HG03457 (cell line): Measurements from ENCODE around the gene SHISAL2A.

Experiments used
- ATAC-seq: cut with Tn5 transposase; IDR thresholded peaks from one replicate; pipeline ENCODE4 v1.9.1; 2021; ENCODE audit warnings: moderate number of reproducible peaks; ENCODE audit not compliant: unreplicated experiment

SHISAL2A gene

DNA sequence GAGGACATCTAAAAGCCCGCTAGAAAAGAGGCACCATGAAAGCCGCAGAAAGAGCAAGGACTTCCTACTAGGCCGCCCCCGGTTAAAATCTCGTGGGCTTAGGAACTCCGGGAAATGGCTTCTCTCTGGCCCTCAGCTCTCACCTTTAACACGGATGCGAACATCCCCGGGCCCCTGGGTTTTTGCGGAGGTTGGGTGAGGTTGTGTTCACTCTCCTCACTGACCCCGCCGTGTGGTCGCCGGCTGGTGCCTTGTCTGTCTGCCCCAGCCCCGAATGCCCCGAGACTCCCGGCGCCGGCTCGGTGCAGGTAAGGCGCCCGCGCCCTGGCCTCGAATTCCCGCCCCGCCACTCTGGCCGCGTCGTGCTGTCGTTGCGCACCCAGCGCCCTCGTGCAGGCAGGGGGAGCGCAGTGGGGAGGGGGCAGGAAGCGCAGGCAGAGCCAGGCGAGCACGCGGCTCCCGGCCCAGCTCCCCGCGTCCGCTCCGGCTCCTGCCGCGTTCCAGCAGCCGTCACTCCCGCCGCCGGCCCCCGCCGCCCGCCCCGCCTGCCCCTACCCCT, at the start of gene SHISAL2A:
TSS of gene SHISAL2A (plus strand) at position 437 of the 559 bp plus-strand sequence. CDS start 326 bp downstream, outside the sequence.
- ATAC-seq = no peak

DNA sequence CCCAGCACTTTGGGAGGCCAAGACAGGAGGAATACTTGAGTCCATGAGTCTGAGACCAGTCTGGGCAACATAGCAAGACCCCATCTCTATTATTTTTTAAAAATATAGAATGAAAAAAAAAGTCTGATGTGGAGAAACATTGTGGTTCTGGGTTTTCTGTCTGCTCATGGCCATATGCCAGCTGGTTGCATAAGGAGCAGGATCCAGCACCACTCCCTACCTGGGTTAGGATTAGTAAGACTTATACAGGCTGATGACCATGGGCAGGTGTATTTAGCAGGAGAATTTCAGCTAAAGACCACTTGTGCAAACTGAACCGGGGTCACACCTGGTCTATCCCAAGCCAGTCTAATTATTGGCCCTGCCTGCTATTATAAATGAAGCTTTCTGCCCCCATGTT, 47.5 kb upstream of the SHISAL2A start:
- ATAC-seq = no peak

DNA sequence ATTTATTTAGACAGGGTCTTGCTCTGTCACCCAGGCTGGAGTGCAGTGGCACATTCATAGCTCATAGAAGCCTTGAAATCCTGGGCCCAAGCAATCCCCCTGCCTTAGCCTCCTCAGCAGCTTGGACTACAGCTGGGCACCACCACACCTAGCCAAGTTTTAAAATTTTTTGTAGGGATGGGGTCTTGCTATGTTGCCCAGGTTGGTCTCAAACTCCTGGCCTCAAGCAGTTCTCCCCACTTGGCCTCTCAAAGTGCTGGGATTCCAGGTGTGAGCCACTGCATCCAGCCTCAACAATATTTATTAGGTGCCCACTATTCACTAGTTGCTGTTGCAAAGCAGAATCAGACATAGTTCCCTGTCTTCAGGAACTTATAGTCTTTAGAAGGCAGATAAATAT, 44.9 kb upstream of the SHISAL2A start:
- no peak for ATAC-seq

GRCh38 chr1:52588535-52588934, 44.4 kb upstream of the SHISAL2A start:
- ATAC-seq = no peak

- no peak for ATAC-seq
Measured at GRCh38 chr1:52590266-52590665, 42.7 kb upstream of the SHISAL2A start.

DNA sequence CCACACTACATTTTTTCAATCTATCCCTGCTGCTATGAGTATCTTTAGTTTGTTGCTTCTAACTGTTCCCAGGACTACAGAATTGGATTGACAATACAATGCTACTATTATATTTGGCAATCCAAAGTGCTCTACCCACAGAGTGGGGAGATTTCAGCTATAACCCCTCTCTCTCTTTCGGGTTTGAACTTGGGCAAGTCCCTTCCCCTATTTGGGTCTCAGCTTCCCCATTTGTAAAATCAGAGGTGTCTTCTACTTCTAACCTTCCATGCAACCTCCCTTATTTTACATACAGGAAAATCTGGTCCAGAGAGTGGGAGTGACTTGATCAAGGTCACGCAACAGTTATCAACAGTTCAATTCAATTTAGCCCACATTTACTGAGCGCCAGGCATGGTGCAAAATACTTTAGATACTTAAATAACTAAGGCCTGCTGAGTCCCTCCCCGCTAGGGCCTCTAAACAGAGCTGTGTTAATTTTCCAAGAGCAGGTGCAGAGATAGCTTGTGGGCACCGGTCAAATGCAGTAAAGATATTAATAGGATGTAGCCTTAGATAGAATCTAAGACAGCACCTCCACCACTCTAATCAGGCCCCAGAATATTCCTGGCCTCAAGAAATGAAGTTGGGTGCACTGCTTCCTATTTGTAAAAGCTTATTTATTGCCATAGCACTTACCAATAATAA, 40.2 kb upstream of the SHISAL2A start:
- ATAC-seq = no peak

DNA sequence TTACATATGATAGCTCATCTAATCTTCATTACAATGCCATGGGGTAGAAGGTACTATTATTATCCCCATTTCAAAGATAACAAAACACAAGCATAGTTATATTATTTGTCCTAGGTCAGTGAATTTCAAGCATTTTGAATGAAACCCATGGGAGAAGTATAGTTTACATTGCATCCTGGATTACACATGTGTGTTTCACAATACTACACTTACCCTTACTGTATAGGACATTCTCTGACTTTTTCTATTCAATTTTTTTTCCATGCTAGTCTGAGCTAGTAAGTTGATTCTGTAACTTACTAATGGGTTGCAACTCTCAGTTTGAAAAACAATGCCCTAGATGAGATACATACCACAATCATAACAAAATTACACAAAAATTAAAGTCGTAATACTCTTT, 39.5 kb upstream of the SHISAL2A start:
- no peak for ATAC-seq

DNA sequence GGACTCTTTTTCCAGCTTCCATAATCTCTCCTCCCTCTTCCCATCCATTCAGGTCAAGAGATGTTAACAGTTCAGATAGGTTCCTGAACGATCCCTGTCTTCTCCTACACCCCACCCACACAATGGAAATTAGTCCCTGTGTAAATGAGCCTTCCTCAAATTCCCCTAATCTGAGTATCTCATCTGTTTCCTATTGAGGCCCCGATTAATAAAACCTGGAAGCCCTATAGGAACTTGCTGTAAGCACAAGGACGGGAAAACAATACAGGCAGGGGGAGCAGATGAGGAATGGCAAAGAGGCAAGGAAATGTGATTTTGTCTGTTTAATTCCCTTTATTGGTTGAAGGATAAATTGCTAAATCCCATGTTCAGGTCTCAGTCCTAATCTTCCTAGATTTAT, 37.9 kb upstream of the SHISAL2A start:
- ATAC-seq = no peak

- no peak for ATAC-seq
Measured at GRCh38 chr1:52597912-52598311, 35.1 kb upstream of the SHISAL2A start.

DNA sequence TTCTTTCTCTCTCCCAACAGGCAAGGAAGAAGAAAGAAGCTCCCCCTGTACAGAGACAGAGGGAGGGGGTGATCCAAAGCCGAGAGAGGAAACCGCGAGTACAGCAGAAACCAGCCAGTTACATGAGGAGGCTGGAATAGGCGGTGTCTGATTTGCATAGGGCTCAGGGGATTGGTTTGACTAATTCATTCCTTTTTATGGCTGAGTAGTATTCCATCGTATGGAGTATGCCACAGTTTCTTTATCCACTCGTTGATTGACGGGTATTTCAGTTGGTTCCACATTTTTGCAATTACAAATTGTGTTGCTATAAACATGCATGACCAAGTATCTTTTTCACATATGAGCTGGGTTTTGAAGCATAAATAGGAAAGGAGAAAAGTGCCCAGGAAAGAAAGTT, 34.2 kb upstream of the SHISAL2A start:
- no peak for ATAC-seq

GRCh38 chr1:52599236-52599635, 33.7 kb upstream of the SHISAL2A start:
- ATAC-seq = no peak

DNA sequence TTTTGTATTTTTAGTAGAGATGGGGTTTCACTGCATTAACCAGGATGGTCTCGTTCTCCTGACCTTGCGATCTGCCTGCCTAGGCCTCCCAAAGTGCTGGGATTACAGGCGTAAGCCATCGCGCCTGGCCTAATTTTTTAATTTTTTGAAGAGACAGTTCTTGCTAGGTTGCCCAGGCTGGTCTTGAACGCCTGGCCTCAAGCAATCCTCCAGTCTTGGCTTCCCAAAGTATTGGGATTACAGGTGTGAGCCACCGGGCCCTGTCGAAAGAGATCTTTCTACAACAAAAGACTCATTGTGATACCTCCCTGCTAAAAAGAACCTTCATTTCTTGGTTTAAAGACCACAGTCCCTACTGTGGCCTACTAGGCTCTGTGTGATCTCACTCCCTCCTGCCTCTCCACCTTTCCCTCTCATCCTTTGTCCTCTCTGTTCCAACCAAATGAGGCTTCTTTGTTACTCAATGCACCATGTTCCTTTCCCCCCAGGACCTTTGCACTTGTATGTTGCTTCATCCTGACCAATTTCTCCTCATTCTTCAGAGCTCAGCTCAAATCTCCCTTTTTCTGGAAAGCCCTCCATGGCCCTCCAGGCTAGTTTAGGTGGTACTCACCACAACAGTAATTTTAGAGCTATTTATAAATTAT, 32.3 kb upstream of the SHISAL2A start:
- no peak for ATAC-seq

DNA sequence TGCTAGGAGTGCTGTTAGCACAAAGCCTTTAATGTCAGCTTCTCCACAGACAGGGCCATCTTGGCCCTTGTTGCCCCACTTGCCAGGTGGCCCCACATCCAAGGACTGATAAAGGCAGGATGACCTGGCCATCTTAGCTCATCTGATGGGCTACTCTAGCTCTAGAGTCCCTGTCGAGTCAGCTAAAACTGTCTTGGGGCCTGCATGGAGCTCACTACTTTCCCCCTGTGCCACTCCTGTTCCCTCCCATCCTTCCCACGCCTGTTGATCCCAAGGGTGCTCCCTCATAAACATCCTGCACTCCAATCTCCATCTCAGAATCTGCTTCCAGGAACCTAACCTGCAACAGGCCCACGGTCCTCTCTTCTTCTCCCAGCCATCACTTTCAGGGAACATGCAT, 31.4 kb upstream of the SHISAL2A start:
- ATAC-seq = no peak

- ATAC-seq = no peak
Measured at GRCh38 chr1:52601991-52602855, 30.7 kb upstream of the SHISAL2A start, which contains the start of gene GPX7. GPX7 (plus strand) TSS chr1:52602371; CDS start chr1:52602410, 39 bp downstream.

DNA sequence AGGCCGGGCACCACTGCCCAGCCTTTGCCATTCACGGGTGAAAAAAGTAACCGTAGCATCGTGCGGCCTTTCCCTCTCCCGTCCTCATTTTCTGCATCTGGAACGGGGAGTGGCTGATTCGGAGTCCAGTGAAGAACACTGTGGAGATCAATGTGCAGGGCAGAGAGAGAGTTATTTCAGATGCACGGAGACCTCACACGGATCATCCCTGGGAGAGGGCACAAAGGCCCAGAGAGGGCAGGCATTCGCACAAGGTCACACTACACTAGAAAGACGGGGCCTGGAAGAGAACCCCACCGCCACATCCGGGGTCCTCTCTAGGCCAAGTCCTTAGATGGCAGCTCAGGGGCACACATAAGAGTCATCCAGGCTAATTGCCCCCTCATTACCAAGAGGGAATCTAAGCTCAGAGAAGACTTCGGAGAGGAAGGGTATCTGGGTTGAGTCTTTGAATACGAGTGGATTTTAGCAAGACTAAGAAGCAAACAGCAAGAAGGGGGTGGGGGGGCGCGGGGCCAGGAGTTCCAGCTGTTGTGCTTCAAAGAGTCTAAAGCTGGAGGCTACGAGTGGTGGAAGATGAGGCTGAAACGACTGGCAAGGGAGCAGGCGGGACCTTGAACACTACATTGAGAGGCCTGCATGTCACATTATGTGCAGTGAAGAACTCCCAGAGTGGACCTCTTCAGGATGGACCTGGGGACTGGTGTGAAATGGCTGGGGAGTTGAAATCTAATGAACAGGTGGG, 29.9 kb upstream of the SHISAL2A start:
- ATAC-seq = no peak

DNA sequence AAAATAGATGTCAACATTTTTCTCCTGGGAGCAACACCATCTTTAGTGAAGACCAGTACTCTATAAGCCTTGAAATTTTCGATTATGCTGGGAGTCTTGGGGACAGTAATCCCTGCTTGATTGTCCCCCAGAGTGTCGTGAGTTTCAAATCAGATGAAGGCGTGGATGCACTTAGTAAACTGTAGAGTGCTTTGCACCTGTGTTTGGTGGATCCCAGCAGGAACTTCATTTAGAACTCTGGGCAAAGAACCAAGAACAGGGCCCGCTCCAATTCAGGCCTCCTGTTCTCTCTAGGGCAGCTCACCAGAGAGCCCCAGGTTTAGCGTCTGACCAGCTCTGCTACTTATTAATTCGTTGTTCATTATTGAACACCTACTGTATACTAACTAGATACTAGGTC, 29.3 kb upstream of the SHISAL2A start:
- no peak for ATAC-seq

GRCh38 chr1:52604063-52604770, 28.8 kb upstream of the SHISAL2A start:
- ATAC-seq = no peak

DNA sequence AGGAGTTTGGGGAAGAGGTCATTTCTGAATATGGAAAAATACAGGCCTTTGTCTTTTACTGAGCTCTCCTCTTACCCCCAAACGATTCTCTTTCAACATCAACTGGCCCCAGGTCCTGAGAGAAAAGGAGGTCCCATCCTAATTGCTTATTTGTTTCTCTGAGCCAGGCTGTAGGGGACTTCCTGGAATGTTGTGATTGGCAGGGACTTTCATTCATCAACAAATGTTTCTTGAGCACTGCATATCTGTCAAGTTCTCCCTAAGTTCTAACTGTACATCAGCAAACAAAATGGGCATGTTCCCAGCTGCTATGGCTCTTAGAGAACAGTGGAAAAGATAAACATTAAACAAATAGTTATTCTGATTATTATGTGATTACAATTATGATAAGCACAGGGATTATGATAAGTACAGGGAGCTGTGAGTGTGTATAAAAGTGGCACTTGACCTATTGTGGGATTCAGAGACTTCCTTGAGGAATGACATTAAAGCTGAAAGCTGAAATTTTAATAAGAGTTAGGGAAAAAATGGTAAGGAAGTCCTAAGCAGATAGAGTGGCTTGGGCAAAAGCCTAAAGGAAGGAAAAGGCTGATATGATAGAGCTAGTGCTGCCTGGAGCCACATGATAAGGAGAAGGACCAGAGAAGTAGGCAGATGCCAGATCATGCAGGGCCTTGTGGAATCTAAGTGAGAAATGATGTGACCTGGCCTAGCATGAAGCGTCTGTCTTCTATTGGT, 19.2 kb upstream of the SHISAL2A start:
- no peak for ATAC-seq

GRCh38 chr1:52614671-52615070, 18.3 kb upstream of the SHISAL2A start:
- no peak for ATAC-seq
